OCI-LY3 (cell line): ENCODE data around the gene MFSD6.
A peak's percentile ranks its signal among the peaks of the same experiment; 100 is the strongest.

Experiments used
- H2AFZ ChIP-seq: fragments of 200-600, 300-600 bp; shearing (Covaris generic); 2 replicates; pipeline ENCODE4 v1.6.0; 2014; ENCODE audit warnings: antibody characterized with exemption, low read depth, low read length
- H3K27ac ChIP-seq: fragments of 200-600, 300-600 bp; sonication (generic); 2 replicates; pipeline ENCODE4 v1.5.1; 2014; ENCODE audit warnings: mild to moderate bottlenecking, low read length, moderate library complexity, mixed read lengths
- H3K27me3 ChIP-seq: fragments of 200-600, 300-600 bp; sonication (generic); 2 replicates; pipeline ENCODE4 v1.6.1; 2014; ENCODE audit warnings: low read depth, low read length, mixed read lengths
- H3K36me3 ChIP-seq: fragments of 200-600, 300-600 bp; sonication (generic); replicated peaks from 2 replicates; pipeline ENCODE3; 2014; ENCODE audit warnings: low read depth, low read length, mixed read lengths
- H3K4me1 ChIP-seq: fragments of 300-600, 200-600 bp; sonication (generic); 2 replicates; pipeline ENCODE4 v1.6.1; 2014; ENCODE audit warnings: low read length, mixed read lengths
- H3K4me2 ChIP-seq: fragments of 200-600, 300-600 bp; sonication (generic); 2 replicates; pipeline ENCODE4 v1.6.1; 2014; ENCODE audit warnings: low read length, mixed read lengths
- H3K4me3 ChIP-seq: fragments of 300-600, 200-600 bp; sonication (generic); 2 replicates; pipeline ENCODE4 v1.5.1; 2014; ENCODE audit warnings: antibody characterized with exemption, mild to moderate bottlenecking, low read length, moderate library complexity
- H3K79me2 ChIP-seq: fragments of 300-600, 200-600 bp; shearing (Covaris generic); 2 replicates; pipeline ENCODE4 v1.6.1; 2014; ENCODE audit warnings: mild to moderate bottlenecking, low read length, mixed read lengths
- H3K9ac ChIP-seq: fragments of 300-600, 200-600 bp; shearing (Covaris generic); 2 replicates; pipeline ENCODE4 v1.6.0; 2014; ENCODE audit warnings: mild to moderate bottlenecking, low read length, moderate library complexity
- H3K9me3 ChIP-seq: fragments of 200-600, 300-600 bp; shearing (Covaris generic); 2 replicates; pipeline ENCODE4 v1.6.1; 2014; ENCODE audit warnings: low read length, mixed read lengths; ENCODE audit not compliant: insufficient read depth
- H4K20me1 ChIP-seq: fragments of 200-600, 300-600 bp; sonication (generic); 2 replicates; pipeline ENCODE4 v1.6.1; 2016; ENCODE audit warnings: low read length, mixed read lengths; ENCODE audit not compliant: insufficient read depth
- CTCF ChIP-seq: fragments of 200-600, 300-600 bp; sonication (generic); IDR thresholded peaks from 2 replicates; pipeline ENCODE4 v1.5.1; 2014; ENCODE audit warnings: antibody characterized with exemption, low read length, low read depth
- EZH2phosphoT487 ChIP-seq: fragments of 200-600 bp; shearing (Covaris generic); IDR thresholded peaks from 2 replicates; pipeline ENCODE4 v1.6.1; 2018; ENCODE audit warnings: antibody characterized with exemption, mixed run types, low read depth

The MFSD6 gene

GRCh38 chr2:190405070-190405469 lies 3.1 kb upstream of the MFSD6 start:
- TF ChIP-seq CTCF = no peak
- no peak for TF ChIP-seq EZH2phosphoT487
- peaks cover 3% of the 10 kb centered on the region for H3K79me2 ChIP-seq

GRCh38 chr2:190405995-190406394 lies 2.2 kb upstream of the MFSD6 start:
- H4K20me1 ChIP-seq = no peaks in the 10 kb centered on the region
- H3K27ac ChIP-seq = no peak overlapping the region
- H3K36me3 ChIP-seq = no peaks in the 10 kb centered on the region
- no peak overlapping the region for H2AFZ ChIP-seq
- H3K4me3 ChIP-seq = no peak overlapping the region
- H3K27me3 ChIP-seq = no peaks in the 10 kb centered on the region
- peaks cover 13% of the 10 kb centered on the region for H3K4me1 ChIP-seq
- H3K9me3 ChIP-seq = no peaks in the 10 kb centered on the region
- no peak overlapping the region for H3K4me2 ChIP-seq
- H3K9ac ChIP-seq = no peak overlapping the region
- H3K79me2 ChIP-seq = peaks cover 3% of the 10 kb centered on the region
- TF ChIP-seq EZH2phosphoT487 (no peak), CTCF (no peak)

More at GRCh38 chr2:190405070-190405469, 3.1 kb upstream of the MFSD6 start:
- Histone ChIP-seq H3K9ac (no peak overlapping the region), H3K36me3 (no peaks in the 10 kb centered on the region), H2AFZ (no peak overlapping the region), H3K27ac (no peak overlapping the region), H3K4me2 (no peak overlapping the region), H3K4me1 (peaks cover 13% of the 10 kb centered on the region), H4K20me1 (no peaks in the 10 kb centered on the region), H3K27me3 (no peaks in the 10 kb centered on the region), H3K4me3 (no peak overlapping the region), H3K9me3 (no peaks in the 10 kb centered on the region)

GRCh38 chr2:190406805-190407204 lies 1.4 kb upstream of the MFSD6 start:
- TF ChIP-seq EZH2phosphoT487 = no peak
- TF ChIP-seq CTCF = no peak
- no peaks in the 10 kb centered on the region for H3K36me3 ChIP-seq
- peaks cover 3% of the 10 kb centered on the region for H3K79me2 ChIP-seq
- H3K27ac ChIP-seq = no peak overlapping the region
- no peaks in the 10 kb centered on the region for H4K20me1 ChIP-seq
- no peaks in the 10 kb centered on the region for H3K9me3 ChIP-seq
- H2AFZ ChIP-seq = no peak overlapping the region
- no peak overlapping the region for H3K4me2 ChIP-seq
- H3K9ac ChIP-seq = no peak overlapping the region
- H3K27me3 ChIP-seq = no peaks in the 10 kb centered on the region
- H3K4me3 ChIP-seq = no peak overlapping the region
- peaks cover 19% of the 10 kb centered on the region for H3K4me1 ChIP-seq

GRCh38 chr2:190407246-190407661 lies 901 bp upstream of the MFSD6 start:
- no peaks in the 10 kb centered on the region for H4K20me1 ChIP-seq
- no peaks in the 10 kb centered on the region for H3K27me3 ChIP-seq
- H3K4me3 ChIP-seq = peak overlapping the region; percentile 87
- no peaks in the 10 kb centered on the region for H3K36me3 ChIP-seq
- no peak for TF ChIP-seq EZH2phosphoT487
- TF ChIP-seq CTCF = no peak
- H2AFZ ChIP-seq = peak overlapping the region; percentile 94
- H3K4me1 ChIP-seq = peaks cover 19% of the 10 kb centered on the region
- H3K27ac ChIP-seq = no peak overlapping the region
- peak overlapping the region; percentile 81 for H3K9ac ChIP-seq
- H3K4me2 ChIP-seq = peak overlapping the region; percentile 88
- H3K9me3 ChIP-seq = no peaks in the 10 kb centered on the region
- H3K79me2 ChIP-seq = peaks cover 3% of the 10 kb centered on the region
